NK-92 (cell line): ENCODE results near the gene MRPL52.
"Not testable (repeated sequence)": the region's sequence is repeated elsewhere in the genome, so short reads cannot be mapped to it uniquely, and the experiment has no call there.

Source experiments
- DNase-seq: peaks from one replicate; lab custom pipeline; 2025; ENCODE audit not compliant: unreplicated experiment; lab: John Stamatoyannopoulos, UW

Gene MRPL52

GRCh38 chr14:22808388-22809209, 21.1 kb upstream of the MRPL52 start:
- no peak for DNase-seq

- no peak for DNase-seq
Measured at GRCh38 chr14:22811722-22812121, 18.0 kb upstream of the MRPL52 start.

GRCh38 chr14:22812744-22813143, 16.9 kb upstream of the MRPL52 start:
- no peak for DNase-seq

- DNase-seq: no peak
Measured at GRCh38 chr14:22813145-22813544, 16.5 kb upstream of the MRPL52 start.

- no peak for DNase-seq
Measured at GRCh38 chr14:22814373-22814772, 15.3 kb upstream of the MRPL52 start.

- DNase-seq: no peak
Measured at GRCh38 chr14:22814941-22815713, 14.6 kb upstream of the MRPL52 start, which contains the start of gene SLC7A7. SLC7A7 (minus strand) TSS chr14:22815435; CDS start chr14:22813398, 2,037 bp downstream.

GRCh38 chr14:22819151-22819988, 10.3 kb upstream of the MRPL52 start:
- no peak for DNase-seq

- no peak for DNase-seq
Measured at GRCh38 chr14:22820731-22821130, 9.0 kb upstream of the MRPL52 start.

GRCh38 chr14:22821193-22822015, 8.3 kb upstream of the MRPL52 start:
- DNase-seq: no peak

GRCh38 chr14:22822016-22822570, 7.6 kb upstream of the MRPL52 start:
- no peak for DNase-seq

GRCh38 chr14:22822571-22823098, 7.1 kb upstream of the MRPL52 start:
- DNase-seq: no peak

GRCh38 chr14:22824711-22825359, 4.9 kb upstream of the MRPL52 start:
- no peak for DNase-seq

- not testable (repeated sequence) for DNase-seq
Measured at GRCh38 chr14:22829076-22829660, 519 bp upstream of the MRPL52 start.

- DNase-seq: no peak
Measured at GRCh38 chr14:22830443-22831010, 840 bp downstream of the MRPL52 start.

- DNase-seq: no peak
Measured at GRCh38 chr14:22835505-22835904, 5.8 kb downstream of the MRPL52 start.

- no peak for DNase-seq
Measured at GRCh38 chr14:22836301-22837113, 6.8 kb downstream of the MRPL52 start, which contains the start of gene MMP14. MMP14 (plus strand) TSS chr14:22836585; CDS start chr14:22836818, 233 bp downstream.

GRCh38 chr14:22837114-22837749, 7.5 kb downstream of the MRPL52 start:
- DNase-seq: no peak
